ENCODE results near the gene TNIK. TPM values are rescaled to one million over a fixed set of nuclear protein-coding genes. Genes with fewer than 3 reads are reported as not detected.
"Not testable (repeated sequence)": the region's sequence is repeated elsewhere in the genome, so short reads cannot be mapped to it uniquely, and the experiment has no call there.

TNIK gene
- total RNA-seq, 2 experiments from 2014 or later: 32.1 to 39.2 TPM

GRCh38 chr3:171297207-171297606 lies 163.0 kb downstream of the TNIK start:
- H3K4me1 Mint-ChIP-seq (ENCODE audit: low read depth): peaks cover 18% of the 10 kb centered on the region
- CTCF ChIA-PET: no interaction called here
- H3K27me3 Mint-ChIP-seq (ENCODE audit: low read depth): no peaks in the 10 kb centered on the region
- POLR2A ChIA-PET: no interaction called here
- H3K36me3 Mint-ChIP-seq (ENCODE audit: low read depth): peaks cover 7% of the 10 kb centered on the region
- DNase-seq (no peak), ATAC-seq (no peak)
- H3K27ac Mint-ChIP-seq: no peak overlapping the region
- H3K9me3 Mint-ChIP-seq (ENCODE audit: insufficient read depth): no peaks in the 10 kb centered on the region
- H3K4me3 Mint-ChIP-seq: no peak overlapping the region

GRCh38 chr3:171295484-171296373 lies 164.5 kb downstream of the TNIK start:
- ATAC-seq: no peak
- H3K27ac Mint-ChIP-seq: no peak overlapping the region
- CTCF ChIA-PET: no interaction called here

DNA sequence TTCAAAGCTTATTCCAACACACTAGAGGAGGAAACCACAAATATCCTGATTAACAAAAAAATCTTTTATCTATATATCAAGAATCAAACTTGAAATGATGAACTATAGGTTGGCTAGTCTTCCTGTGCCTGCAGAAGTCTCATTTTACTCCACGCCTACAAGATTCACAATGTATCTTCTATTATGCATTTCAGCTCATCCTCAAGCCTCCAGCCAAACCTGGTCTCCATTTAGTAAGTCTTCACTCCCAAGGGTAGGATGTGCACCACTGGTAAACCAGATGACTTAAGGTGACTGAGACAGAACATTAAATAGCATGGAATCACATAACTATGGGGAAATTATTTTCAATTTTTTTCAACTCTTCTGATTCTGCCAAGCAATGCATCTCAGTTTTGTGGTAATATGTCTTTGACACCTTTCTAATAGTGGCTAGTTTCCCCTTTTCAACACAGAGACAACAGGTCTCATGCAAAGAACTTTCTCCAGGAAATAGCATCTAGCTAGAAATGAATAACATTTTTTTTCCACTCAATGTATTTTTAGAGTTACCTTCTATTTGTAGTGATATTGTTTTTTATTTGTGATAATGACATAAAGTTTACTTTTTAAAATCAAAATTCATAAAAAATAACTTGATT lies 166.9 kb downstream of the TNIK start:
- DNase-seq (no peak), ATAC-seq (no peak)
- ChIA-PET POLR2A (no interaction called here), CTCF (interaction anchor here (0.7 to 1.4 kb wide), 4 partner anchors 24 to 57 kb away, joined by 3 read pairs; no protein-coding TSS in a partner anchor)
- Mint-ChIP-seq H3K27me3 (ENCODE audit: low read depth) (no peaks in the 10 kb centered on the region), H3K9me3 (ENCODE audit: insufficient read depth) (no peaks in the 10 kb centered on the region), H3K4me1 (ENCODE audit: low read depth) (peaks cover 17% of the 10 kb centered on the region), H3K36me3 (ENCODE audit: low read depth) (no peaks in the 10 kb centered on the region), H3K4me3 (no peak overlapping the region), H3K27ac (no peak overlapping the region)

More at GRCh38 chr3:171295484-171296373, 164.5 kb downstream of the TNIK start:
- POLR2A ChIA-PET: interaction anchor here (1.1 kb wide), 1 partner anchor 19 kb away, joined by 3 read pairs; no protein-coding TSS in a partner anchor
- DNase-seq: no peak
- Mint-ChIP-seq H3K36me3 (ENCODE audit: low read depth) (peaks cover 7% of the 10 kb centered on the region), H3K4me1 (ENCODE audit: low read depth) (peaks cover 18% of the 10 kb centered on the region), H3K9me3 (ENCODE audit: insufficient read depth) (no peaks in the 10 kb centered on the region), H3K27me3 (ENCODE audit: low read depth) (no peaks in the 10 kb centered on the region), H3K4me3 (no peak overlapping the region)

- H3K36me3 Mint-ChIP-seq (ENCODE audit: low read depth): peaks cover 4% of the 10 kb centered on the region
- H3K4me1 Mint-ChIP-seq (ENCODE audit: low read depth): peaks cover 35% of the 10 kb centered on the region
- no peaks in the 10 kb centered on the region for H3K27me3 Mint-ChIP-seq (ENCODE audit: low read depth)
- H3K4me3 Mint-ChIP-seq: no peak overlapping the region
- H3K9me3 Mint-ChIP-seq (ENCODE audit: insufficient read depth): peaks cover 6% of the 10 kb centered on the region
- ATAC-seq (no peak), DNase-seq (no peak)
- ChIA-PET POLR2A (no interaction called here), CTCF (interaction anchor here (1.6 kb wide), 1 partner anchor 127 kb away, joined by 4 read pairs; no protein-coding TSS in a partner anchor)
- no peak overlapping the region for H3K27ac Mint-ChIP-seq
Measured at GRCh38 chr3:171290680-171291079, 169.5 kb downstream of the TNIK start.

DNA sequence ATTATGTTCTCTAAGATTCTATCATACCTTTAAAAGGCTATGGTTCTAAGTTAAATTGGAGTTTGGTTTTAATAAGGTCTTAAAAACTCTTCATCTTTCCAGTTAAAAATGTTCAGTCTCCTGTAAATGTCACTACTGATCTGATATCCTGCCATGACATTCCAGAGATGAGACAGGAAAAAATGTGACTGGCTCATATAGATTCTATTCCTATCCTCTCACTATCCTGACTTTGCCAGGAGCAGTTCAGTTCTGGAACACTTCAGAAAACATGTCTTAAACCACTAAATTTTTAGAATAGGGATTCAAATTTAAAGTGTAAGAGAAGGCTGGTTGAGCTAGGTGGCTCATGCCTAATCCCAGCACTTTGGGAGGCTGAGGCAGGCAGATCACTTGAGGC lies 170.9 kb downstream of the TNIK start:
- no peak overlapping the region for H3K4me3 Mint-ChIP-seq
- peaks cover 4% of the 10 kb centered on the region for H3K36me3 Mint-ChIP-seq (ENCODE audit: low read depth)
- H3K27ac Mint-ChIP-seq: no peak overlapping the region
- H3K9me3 Mint-ChIP-seq (ENCODE audit: insufficient read depth): peaks cover 6% of the 10 kb centered on the region
- peaks cover 38% of the 10 kb centered on the region for H3K4me1 Mint-ChIP-seq (ENCODE audit: low read depth)
- ATAC-seq (no peak), DNase-seq (no peak)
- ChIA-PET CTCF (interaction anchor here (0.7 kb wide), 1 partner anchor 170 kb away, joined by 3 read pairs; no protein-coding TSS in a partner anchor), POLR2A (no interaction called here)
- no peaks in the 10 kb centered on the region for H3K27me3 Mint-ChIP-seq (ENCODE audit: low read depth)

- not testable (repeated sequence) for H3K9me3 Mint-ChIP-seq (ENCODE audit: insufficient read depth); H3K27me3 Mint-ChIP-seq (ENCODE audit: low read depth)
Measured at GRCh38 chr3:171287761-171288160, 172.4 kb downstream of the TNIK start.

GRCh38 chr3:171286580-171287249 lies 173.5 kb downstream of the TNIK start:
- DNase-seq (no peak), ATAC-seq (peak; percentile 77)
- Mint-ChIP-seq H3K27me3 (ENCODE audit: low read depth) (no peaks in the 10 kb centered on the region), H3K36me3 (ENCODE audit: low read depth) (peaks cover 8% of the 10 kb centered on the region), H3K9me3 (ENCODE audit: insufficient read depth) (peaks cover 6% of the 10 kb centered on the region), H3K4me3 (no peak overlapping the region), H3K27ac (peak overlapping the region; percentile 53), H3K4me1 (ENCODE audit: low read depth) (peaks cover 36% of the 10 kb centered on the region)
- POLR2A ChIA-PET: no interaction called here
- CTCF ChIA-PET: interaction anchor here (0.6 to 1.5 kb wide), 4 partner anchors 9 to 1484 kb away, joined by 3 read pairs; no protein-coding TSS in a partner anchor

More at GRCh38 chr3:171287761-171288160, 172.4 kb downstream of the TNIK start:
- H3K36me3 Mint-ChIP-seq (ENCODE audit: low read depth); ATAC-seq; H3K27ac Mint-ChIP-seq; DNase-seq; POLR2A ChIA-PET; H3K4me3 Mint-ChIP-seq: not testable (repeated sequence)
- peaks cover 37% of the 10 kb centered on the region for H3K4me1 Mint-ChIP-seq (ENCODE audit: low read depth)
- CTCF ChIA-PET: interaction anchor here (1.1 kb wide), 1 partner anchor 124 kb away, joined by 3 read pairs; no protein-coding TSS in a partner anchor

DNA sequence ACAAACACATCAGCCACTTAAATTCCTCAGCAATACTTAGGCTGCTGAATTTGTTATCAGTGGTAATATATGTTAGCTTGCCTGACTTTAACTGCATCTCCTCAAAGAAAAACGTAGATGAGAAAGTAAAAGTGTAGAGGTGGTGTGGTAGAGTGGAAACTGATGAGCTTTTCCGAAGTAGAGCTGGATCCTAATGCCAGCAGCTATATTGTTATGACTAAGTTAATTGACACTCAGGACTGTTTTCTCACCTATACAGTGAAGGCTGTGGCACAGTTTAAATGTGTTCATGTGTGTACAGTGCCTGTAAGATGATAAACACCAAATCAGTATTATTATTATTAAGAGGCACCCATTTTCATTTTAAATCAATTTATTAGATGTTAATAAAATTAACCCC lies 174.9 kb downstream of the TNIK start:
- CTCF ChIA-PET: interaction anchor here (1.2 to 1.5 kb wide), 6 partner anchors 11 to 1486 kb away, joined by 3 to 5 read pairs (median 3); no protein-coding TSS in a partner anchor
- ATAC-seq (peak; percentile 28), DNase-seq (no peak)
- Mint-ChIP-seq H3K4me1 (ENCODE audit: low read depth) (peaks cover 38% of the 10 kb centered on the region), H3K27me3 (ENCODE audit: low read depth) (no peaks in the 10 kb centered on the region), H3K9me3 (ENCODE audit: insufficient read depth) (peaks cover 15% of the 10 kb centered on the region), H3K27ac (peak overlapping the region; percentile 15), H3K4me3 (no peak overlapping the region), H3K36me3 (ENCODE audit: low read depth) (peaks cover 11% of the 10 kb centered on the region)
- POLR2A ChIA-PET: no interaction called here

- CTCF ChIA-PET: interaction anchor here (1.2 to 1.4 kb wide), 6 partner anchors 10 to 121 kb away, joined by 3 to 5 read pairs (median 4); no protein-coding TSS in a partner anchor
- DNase-seq (no peak), ATAC-seq (no peak)
- Mint-ChIP-seq H3K27ac (no peak overlapping the region), H3K4me1 (ENCODE audit: low read depth) (peaks cover 41% of the 10 kb centered on the region), H3K4me3 (no peak overlapping the region), H3K9me3 (ENCODE audit: insufficient read depth) (peaks cover 15% of the 10 kb centered on the region), H3K27me3 (ENCODE audit: low read depth) (no peaks in the 10 kb centered on the region), H3K36me3 (ENCODE audit: low read depth) (peaks cover 11% of the 10 kb centered on the region)
- POLR2A ChIA-PET: interaction anchor here (0.6 kb wide), 1 partner anchor 270 kb away, joined by 3 read pairs; no protein-coding TSS in a partner anchor
Measured at GRCh38 chr3:171284308-171285075, 175.7 kb downstream of the TNIK start.

DNA sequence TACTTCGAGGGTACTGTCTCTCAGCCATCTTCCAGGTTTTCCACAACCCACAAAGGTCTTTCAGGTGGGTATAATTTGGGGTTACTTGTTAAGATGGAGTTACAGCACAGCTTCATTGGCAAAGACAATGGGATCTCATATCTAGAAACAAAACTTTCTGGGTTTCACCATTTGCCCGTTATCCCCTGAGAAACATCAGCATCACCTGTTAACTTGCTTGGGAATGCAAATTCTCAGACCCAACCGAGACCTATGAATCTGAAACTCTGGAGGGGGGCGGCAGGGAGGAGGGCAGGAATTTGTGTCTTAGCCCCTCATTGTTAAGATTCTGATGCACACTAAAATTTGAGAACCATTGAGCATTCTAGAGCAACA lies 176.4 kb downstream of the TNIK start:
- peaks cover 11% of the 10 kb centered on the region for H3K36me3 Mint-ChIP-seq (ENCODE audit: low read depth)
- H3K9me3 Mint-ChIP-seq (ENCODE audit: insufficient read depth): peaks cover 15% of the 10 kb centered on the region
- ATAC-seq (no peak), DNase-seq (no peak)
- H3K4me3 Mint-ChIP-seq: no peak overlapping the region
- CTCF ChIA-PET: interaction anchor here (1.2 kb wide), 1 partner anchor 14 kb away, joined by 4 read pairs; no protein-coding TSS in a partner anchor
- H3K4me1 Mint-ChIP-seq (ENCODE audit: low read depth): peaks cover 41% of the 10 kb centered on the region
- POLR2A ChIA-PET: no interaction called here
- H3K27ac Mint-ChIP-seq: no peak overlapping the region
- H3K27me3 Mint-ChIP-seq (ENCODE audit: low read depth): no peaks in the 10 kb centered on the region
